ENCODE data around the gene ZIC1.

Gene ZIC1

DNA sequence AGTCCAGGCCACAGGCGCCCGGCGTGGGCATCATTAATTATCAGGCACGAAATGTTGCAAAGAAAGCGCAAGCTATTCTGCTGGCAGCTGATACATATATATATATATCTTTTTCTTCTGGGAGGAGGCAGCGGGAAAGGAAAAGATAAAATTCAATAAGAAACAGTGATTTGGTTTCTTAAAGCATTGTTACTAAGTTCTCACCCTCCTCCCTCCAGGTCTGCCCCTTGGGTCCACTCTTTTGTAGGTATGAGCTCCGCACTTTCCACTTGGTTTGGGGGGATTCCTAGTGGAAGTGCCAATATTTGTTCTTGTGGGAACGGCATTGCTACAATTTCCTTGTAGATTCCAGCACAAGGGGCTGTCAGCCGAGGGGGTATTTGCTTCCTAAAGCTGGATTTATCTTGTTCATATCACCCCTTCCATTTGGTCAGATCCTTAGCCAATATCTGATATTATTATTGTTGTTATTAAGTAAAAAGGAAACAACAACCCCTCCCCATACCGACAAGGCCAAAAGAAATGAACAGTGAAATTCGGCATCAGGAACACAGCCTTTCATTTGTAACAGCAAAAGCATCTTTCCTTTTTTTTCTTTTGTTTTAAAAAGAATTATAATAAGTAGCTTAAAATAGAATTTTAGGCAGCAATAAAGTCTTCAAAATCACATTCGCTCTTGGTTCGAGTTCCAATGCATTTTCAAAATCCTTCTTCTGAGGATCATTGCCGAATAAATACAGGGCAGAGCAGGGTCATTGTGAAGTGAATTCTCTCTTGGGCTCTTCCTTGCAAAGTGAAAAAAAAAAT is 15.6 kb downstream of the ZIC1 start:
- no peak for DNase-seq

DNA sequence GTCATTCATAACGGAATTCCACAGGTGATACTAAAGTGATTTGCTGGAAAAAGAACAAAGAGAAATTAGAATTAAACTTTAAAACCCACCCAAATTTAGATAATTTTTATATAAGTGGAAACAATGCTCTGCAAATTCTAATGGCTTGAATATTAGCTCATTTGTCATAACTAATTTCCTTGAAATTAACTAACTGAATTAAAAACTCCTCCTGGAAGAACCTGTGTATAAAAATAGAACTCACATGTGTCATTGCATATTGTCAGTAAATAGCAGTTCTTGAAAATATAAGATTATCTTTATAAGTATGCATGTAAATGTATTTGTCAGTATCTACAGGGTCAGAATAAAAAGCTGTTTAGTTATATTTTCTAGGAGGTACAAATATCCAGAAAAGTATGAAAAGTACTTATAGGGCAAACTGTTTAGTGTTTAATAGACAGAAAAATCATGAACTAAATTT is 16.3 kb downstream of the ZIC1 start:
- no peak for DNase-seq

DNA sequence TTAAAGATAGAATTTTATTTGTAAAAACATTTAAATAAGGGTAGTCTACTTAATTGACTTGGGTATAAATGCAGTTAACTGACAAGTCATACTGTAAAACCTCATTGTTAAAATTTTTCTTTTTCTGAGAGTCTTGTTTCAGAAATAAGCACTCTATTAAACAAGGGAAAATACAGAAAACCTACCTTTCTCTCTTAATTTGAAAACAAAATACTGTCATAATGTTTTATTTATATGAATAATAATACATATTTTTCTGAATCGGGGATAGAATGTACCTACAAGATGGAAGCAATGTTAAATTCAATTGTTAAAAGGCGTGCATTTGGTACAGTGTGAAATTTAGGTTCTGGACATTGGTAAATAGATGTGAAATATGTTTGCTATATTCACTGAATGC is 17.8 kb downstream of the ZIC1 start:
- no peak for DNase-seq

GRCh38 chr3:147427746-147428145 is 18.6 kb downstream of the ZIC1 start:
- DNase-seq = no peak

DNA sequence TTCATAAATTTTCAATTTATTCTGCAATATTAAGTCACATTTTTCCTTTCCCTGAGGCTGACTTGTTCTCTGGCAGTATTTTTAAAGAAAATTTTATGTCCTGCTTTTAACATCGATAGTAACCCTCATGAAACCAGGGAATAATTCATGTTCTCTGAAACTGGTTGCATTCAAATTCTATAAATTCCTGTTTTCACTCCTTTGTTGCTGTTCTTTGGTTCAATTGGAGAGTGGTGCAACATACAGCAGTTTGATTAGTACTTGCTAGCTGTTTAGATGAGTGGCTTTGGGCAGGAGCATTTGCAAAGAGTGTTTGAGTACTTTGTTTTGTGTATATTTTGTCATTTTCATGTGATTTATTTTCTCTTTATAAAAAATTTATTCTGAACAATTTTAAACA is 19.2 kb downstream of the ZIC1 start:
- DNase-seq = no peak

- DNase-seq = no peak
Measured at GRCh38 chr3:147428754-147429153, 19.6 kb downstream of the ZIC1 start.

- DNase-seq = no peak
Measured at GRCh38 chr3:147431751-147432150, 22.6 kb downstream of the ZIC1 start.

GRCh38 chr3:147447224-147447623 is 38.1 kb downstream of the ZIC1 start:
- no peak for DNase-seq

GRCh38 chr3:147449669-147450068 is 40.5 kb downstream of the ZIC1 start:
- no peak for DNase-seq

- DNase-seq = no peak
Measured at GRCh38 chr3:147458995-147459704, 50.0 kb downstream of the ZIC1 start.

GRCh38 chr3:147462856-147463255 is 53.7 kb downstream of the ZIC1 start:
- DNase-seq = no peak

All from stimulated activated CD8-positive, alpha-beta memory T cell treated with anti-CD3 and anti-CD28 coated beads, Interleukin-4, amount 100 ng/mL, for 48 hours (primary cell).